Measurements from ENCODE around the gene NKPD1. TPM values are rescaled to one million over a fixed set of nuclear protein-coding genes. Genes with fewer than 3 reads are reported as not detected.

Gene NKPD1
- polyA plus RNA-seq, 1 donor (not counting 4 experiments of a cell fraction or from before 2014, with no cell fraction given): 0.37 TPM

- dilution Hi-C loops (cut with MboI; ENCODE audit: extremely low pct_ligation_motif_present, low sequenced_read_pairs): no loop called here
These were observed 42.7 kb downstream of the NKPD1 start for GRCh38 chr19:45118106-45118505.

GRCh38 chr19:45117671-45118070 is 43.1 kb downstream of the NKPD1 start:
- no peak overlapping the region for H3K4me3 ChIP-seq (ENCODE audit: control insufficient read depth in 2 of 3, extremely low read depth in 1 of 3, insufficient read depth in 2 of 3, low read depth in 1 of 3, low read length in 3 of 3)
- no peak for DNase-seq (ENCODE audit: low read depth, low spot score)
- no peak overlapping the region for H3K4me2 ChIP-seq (ENCODE audit: control insufficient read depth, extremely low read depth, insufficient read depth, low read depth, low read length)
- peaks cover 0 to 4% of the 10 kb centered on the region in 2 experiments for H3K36me3 ChIP-seq (ENCODE audit: control insufficient read depth in 2 of 2, extremely low read depth in 1 of 2, insufficient read depth in 2 of 2, low read length in 2 of 2)
- H3K79me2 ChIP-seq (ENCODE audit: control insufficient read depth, insufficient read depth, low read length): peaks cover 57% of the 10 kb centered on the region
- no peaks in the 10 kb centered on the region for H3K27me3 ChIP-seq (ENCODE audit: control insufficient read depth, extremely low read depth, insufficient read depth, low read length)
- no peak overlapping the region for H3K27ac ChIP-seq (ENCODE audit: control insufficient read depth, insufficient read depth, low read length)
- peaks cover 2% of the 10 kb centered on the region for H3K4me1 ChIP-seq (ENCODE audit: control insufficient read depth, extremely low read depth, insufficient read depth, low read length)
- no peak overlapping the region for H2AFZ ChIP-seq (ENCODE audit: control insufficient read depth, low read length)
- no peaks in the 10 kb centered on the region for H3K9me3 ChIP-seq (ENCODE audit: control insufficient read depth, low read depth, low read length)
- peaks cover 34% of the 10 kb centered on the region for H4K20me1 ChIP-seq (ENCODE audit: control insufficient read depth, extremely low read depth, insufficient read depth, low read length)
- no peak for FAIRE-seq
- TF ChIP-seq EZH2 (IDR thresholded peaks at IDR 0.05; ENCODE audit: low read length) (no peak), CTCF (optimal IDR thresholded peaks at IDR 0.05 in 1 of 3, IDR thresholded peaks at IDR 0.05 in 1 of 3, conservative IDR thresholded peaks at IDR 0.05 in 1 of 3; ENCODE audit: extremely low read depth in 1 of 3, insufficient read depth in 2 of 3, low read length in 3 of 3) (no peak)
- dilution Hi-C loops (cut with MboI; ENCODE audit: extremely low pct_ligation_motif_present, low sequenced_read_pairs): no loop called here
- H3K9ac ChIP-seq (ENCODE audit: control insufficient read depth, extremely low read depth, insufficient read depth, low read length): no peak overlapping the region
- H3K9me1 ChIP-seq (ENCODE audit: control insufficient read depth, extremely low read depth, insufficient read depth, low read length): peaks cover 3% of the 10 kb centered on the region

More at GRCh38 chr19:45118106-45118505, 42.7 kb downstream of the NKPD1 start:
- H3K4me3 ChIP-seq (ENCODE audit: control insufficient read depth in 2 of 3, extremely low read depth in 1 of 3, insufficient read depth in 2 of 3, low read depth in 1 of 3, low read length in 3 of 3): no peak overlapping the region
- peaks cover 54% of the 10 kb centered on the region for H3K79me2 ChIP-seq (ENCODE audit: control insufficient read depth, insufficient read depth, low read length)
- H3K36me3 ChIP-seq (ENCODE audit: control insufficient read depth in 2 of 2, extremely low read depth in 1 of 2, insufficient read depth in 2 of 2, low read length in 2 of 2): peaks cover 0 to 4% of the 10 kb centered on the region in 2 experiments
- no peak overlapping the region for H3K27ac ChIP-seq (ENCODE audit: control insufficient read depth, insufficient read depth, low read length)
- no peak overlapping the region for H3K9ac ChIP-seq (ENCODE audit: control insufficient read depth, extremely low read depth, insufficient read depth, low read length)
- TF ChIP-seq CTCF (optimal IDR thresholded peaks at IDR 0.05 in 1 of 3, IDR thresholded peaks at IDR 0.05 in 1 of 3, conservative IDR thresholded peaks at IDR 0.05 in 1 of 3; ENCODE audit: extremely low read depth in 1 of 3, insufficient read depth in 2 of 3, low read length in 3 of 3) (no peak), EZH2 (IDR thresholded peaks at IDR 0.05; ENCODE audit: low read length) (no peak)
- no peaks in the 10 kb centered on the region for H3K9me3 ChIP-seq (ENCODE audit: control insufficient read depth, low read depth, low read length)
- H3K9me1 ChIP-seq (ENCODE audit: control insufficient read depth, extremely low read depth, insufficient read depth, low read length): peaks cover 3% of the 10 kb centered on the region
- no peak overlapping the region for H3K4me2 ChIP-seq (ENCODE audit: control insufficient read depth, extremely low read depth, insufficient read depth, low read depth, low read length)
- peaks cover 7% of the 10 kb centered on the region for H3K4me1 ChIP-seq (ENCODE audit: control insufficient read depth, extremely low read depth, insufficient read depth, low read length)
- H4K20me1 ChIP-seq (ENCODE audit: control insufficient read depth, extremely low read depth, insufficient read depth, low read length): peaks cover 35% of the 10 kb centered on the region
- no peak for FAIRE-seq
- no peaks in the 10 kb centered on the region for H3K27me3 ChIP-seq (ENCODE audit: control insufficient read depth, extremely low read depth, insufficient read depth, low read length)
- H2AFZ ChIP-seq (ENCODE audit: control insufficient read depth, low read length): no peak overlapping the region
- DNase-seq (ENCODE audit: low read depth, low spot score): no peak

Data from keratinocyte (primary cell).